Fibroblast of the aortic adventitia (primary cell): ENCODE measurements around the gene SCN2A. TPM values are rescaled to one million over a fixed set of nuclear protein-coding genes. Genes with fewer than 3 reads are reported as not detected.

ENCODE experiments used
- DNase-seq: peaks from one replicate; pipeline ENCODE4 v3.0.0-alpha.2; 2010; ENCODE audit warnings: low read depth
- H3K4me3 ChIP-seq: 2 replicates; pipeline ENCODE4 v1.5.1; 2011; ENCODE audit warnings: low read depth, mild to moderate bottlenecking, control low read depth, low read length, moderate library complexity
- CTCF ChIP-seq: IDR thresholded peaks from 2 replicates; pipeline ENCODE4 v1.5.1; 2011; ENCODE audit warnings: mild to moderate bottlenecking, low read length, control low read depth, inconsistent platforms; ENCODE audit not compliant: insufficient read depth
- total RNA-seq: library from RNA; depleted of rRNA; stranded (reverse); fragments of >200 nt; gene quantifications from 2 replicates; pipeline ENCODE4 v1.2.3, GENCODE V29; 2012; ENCODE audit warnings: low replicate concordance

SCN2A gene
- total RNA-seq, 1 donor = 16.7 TPM

- peak; percentile 6 for DNase-seq
- TF ChIP-seq CTCF = no peak
- no peak overlapping the region for H3K4me3 ChIP-seq
These were observed 162.9 kb downstream of the SCN2A start for GRCh38 chr2:165402162-165402561.

GRCh38 chr2:165406173-165406572, 167.0 kb downstream of the SCN2A start:
- H3K4me3 ChIP-seq = no peak overlapping the region
- DNase-seq = no peak
- no peak for TF ChIP-seq CTCF

GRCh38 chr2:165407466-165407865, 168.3 kb downstream of the SCN2A start:
- no peak overlapping the region for H3K4me3 ChIP-seq
- no peak for TF ChIP-seq CTCF
- DNase-seq = no peak

GRCh38 chr2:165408186-165408585, 169.0 kb downstream of the SCN2A start:
- no peak overlapping the region for H3K4me3 ChIP-seq
- no peak for DNase-seq
- no peak for TF ChIP-seq CTCF

GRCh38 chr2:165410276-165410675, 171.1 kb downstream of the SCN2A start:
- no peak for TF ChIP-seq CTCF
- no peak for DNase-seq
- no peak overlapping the region for H3K4me3 ChIP-seq

- H3K4me3 ChIP-seq = no peak overlapping the region
- no peak for DNase-seq
- TF ChIP-seq CTCF = no peak
These were observed 175.0 kb downstream of the SCN2A start for GRCh38 chr2:165414187-165414586.

GRCh38 chr2:165417009-165417408, 177.8 kb downstream of the SCN2A start:
- no peak overlapping the region for H3K4me3 ChIP-seq
- no peak for TF ChIP-seq CTCF
- DNase-seq = no peak
